Fibroblast of lung (primary cell): ENCODE measurements around the gene TMEM131. TPM values are rescaled to one million over a fixed set of nuclear protein-coding genes. Genes with fewer than 3 reads are reported as not detected.

Source experiments
- DNase-seq, 2 donors: peaks; one replicate each; pipeline versions ENCODE4 v3.0.0 to v3.0.0-alpha.2; 2010; ENCODE audit warnings: low read depth in 2 of 2
- H2AFZ ChIP-seq: 2 replicates; pipeline ENCODE4 v1.5.1; 2012; ENCODE audit warnings: low read length, control low read depth, inconsistent platforms
- H3K27ac ChIP-seq: 2 replicates; pipeline ENCODE4 v1.5.1; 2011; ENCODE audit warnings: low read length, control low read depth; ENCODE audit not compliant: insufficient read depth
- H3K27me3 ChIP-seq: 2 replicates; pipeline ENCODE4 v1.5.1; 2011; ENCODE audit warnings: mild to moderate bottlenecking, low read length; ENCODE audit not compliant: control insufficient read depth, insufficient read depth
- H3K36me3 ChIP-seq: 2 replicates; pipeline ENCODE4 v1.5.1; 2011; ENCODE audit warnings: low read length; ENCODE audit not compliant: control insufficient read depth, insufficient read depth
- H3K4me1 ChIP-seq: 2 replicates; pipeline ENCODE4 v1.5.1; 2011; ENCODE audit warnings: low read length; ENCODE audit not compliant: control insufficient read depth, insufficient read depth; ENCODE audit errors: extremely low read depth
- H3K4me2 ChIP-seq: 2 replicates; pipeline ENCODE4 v1.5.1; 2011; ENCODE audit warnings: low read length, control low read depth; ENCODE audit not compliant: insufficient read depth; ENCODE audit errors: extremely low read depth
- H3K4me3 ChIP-seq, 4 experiments: fragments of 200-600 bp in 1 of 4; sonication (generic) in 1 of 4; replicated peaks in 1 of 4; 2 replicates each; pipeline ENCODE4 v1.5.1; 2011 to 2016; ENCODE audit warnings: low read length in 4 of 4, low read depth in 3 of 4, mild to moderate bottlenecking in 3 of 4, control low read depth in 2 of 4, inconsistent platforms in 1 of 4, mixed read lengths in 1 of 4; ENCODE audit not compliant: insufficient read depth in 1 of 4; ENCODE audit errors: control extremely low read depth in 1 of 4
- H3K79me2 ChIP-seq: 2 replicates; pipeline ENCODE4 v1.5.1; 2012; ENCODE audit warnings: mild to moderate bottlenecking, low read length, inconsistent platforms; ENCODE audit not compliant: control insufficient read depth, insufficient read depth
- H3K9ac ChIP-seq: 2 replicates; pipeline ENCODE4 v1.5.1; 2011; ENCODE audit warnings: mild to moderate bottlenecking, low read length, control low read depth; ENCODE audit not compliant: insufficient read depth
- H3K9me3 ChIP-seq: 2 replicates; pipeline ENCODE4 v1.5.1; 2012; ENCODE audit warnings: low read depth, low read length; ENCODE audit not compliant: control insufficient read depth, insufficient read depth
- H4K20me1 ChIP-seq: 2 replicates; pipeline ENCODE4 v1.5.1; 2011; ENCODE audit warnings: low read length; ENCODE audit not compliant: control insufficient read depth, insufficient read depth; ENCODE audit errors: extremely low read depth
- CTCF ChIP-seq, 2 donors: IDR thresholded peaks in 1 of 2; conservative IDR thresholded peaks in 1 of 2; 1 replicate in 1 of 2; 2 replicates in 1 of 2; pipeline ENCODE4 v1.5.1; 2011 to 2012; ENCODE audit warnings: low read length in 2 of 2, control low read depth in 1 of 2, inconsistent platforms in 1 of 2, low read depth in 1 of 2, mild to moderate bottlenecking in 1 of 2
- EZH2 ChIP-seq: IDR thresholded peaks from 2 replicates; pipeline ENCODE4 v1.5.1; 2012; ENCODE audit warnings: low read length, control low read depth, mild to moderate bottlenecking; ENCODE audit errors: missing control alignments
- polyA plus RNA-seq, 2 donors: library from polyadenylated mRNA; depleted of rRNA in 1 of 2; stranded (reverse) in 1 of 2; unstranded in 1 of 2; fragments of >200 nt; gene quantifications; 2 replicates each; pipeline ENCODE4 v1.2.1, GENCODE V29; 2011 to 2012; ENCODE audit warnings: missing spikeins in 1 of 2
- total RNA-seq: library from RNA; depleted of rRNA; stranded (reverse); fragments of >200 nt; gene quantifications from 2 replicates; pipeline ENCODE4 v1.2.1, GENCODE V29; 2014

TMEM131 gene
- total and polyA plus RNA-seq, 2 donors (not counting 1 experiment from before 2014, with no cell fraction given): 18.1 to 32.4 TPM

- Histone ChIP-seq H3K4me3 (no peak overlapping the region), H3K36me3 (no peaks in the 10 kb centered on the region), H3K79me2 (no peaks in the 10 kb centered on the region), H3K9ac (no peak overlapping the region), H3K27me3 (no peaks in the 10 kb centered on the region), H4K20me1 (no peaks in the 10 kb centered on the region), H2AFZ (no peak overlapping the region), H3K9me3 (no peaks in the 10 kb centered on the region), H3K4me1 (no peaks in the 10 kb centered on the region), H3K27ac (no peak overlapping the region), H3K4me2 (no peak overlapping the region)
- no peak for DNase-seq
- TF ChIP-seq EZH2 (no peak), CTCF (conservative IDR thresholded peaks at IDR 0.05 in 1 of 2, IDR thresholded peaks at IDR 0.05 in 1 of 2; ENCODE audit: low read depth in 1 of 2, low read length in 2 of 2) (no peak)
Measured at GRCh38 chr2:97747285-97747684, 248.5 kb downstream of the TMEM131 start.

DNA sequence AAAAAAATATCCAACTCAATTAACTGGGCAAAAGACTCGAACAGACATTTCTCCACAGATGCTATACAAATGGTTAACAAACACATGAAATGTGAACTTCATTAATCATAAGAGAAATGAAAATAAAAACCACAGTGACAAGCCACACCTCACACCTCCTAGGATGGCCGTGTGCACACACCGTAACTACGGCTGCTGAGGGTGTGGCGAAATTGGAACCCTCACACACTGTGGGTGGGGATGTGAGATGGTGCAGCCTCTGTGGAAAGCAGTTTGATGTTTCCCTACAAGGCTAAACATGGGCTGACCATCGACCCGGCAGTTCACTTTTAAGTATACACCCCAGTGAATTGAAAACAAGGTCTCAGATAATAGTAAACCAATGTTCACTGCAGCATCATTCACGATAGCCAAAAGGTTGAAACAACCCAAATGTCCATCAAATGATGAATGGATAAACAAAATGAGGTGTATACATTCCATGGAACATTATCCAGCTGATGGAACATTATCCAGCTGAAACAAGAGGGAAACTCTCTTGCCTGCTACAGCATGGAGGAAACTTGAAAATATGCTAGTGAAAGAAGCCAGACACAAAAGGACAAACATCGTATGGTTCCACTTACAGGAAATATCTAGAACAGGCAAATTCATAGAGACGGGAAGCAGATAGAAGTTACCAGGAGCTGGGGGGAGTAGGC is 250.1 kb downstream of the TMEM131 start:
- H3K27me3 ChIP-seq: no peaks in the 10 kb centered on the region
- no peak overlapping the region for H3K9ac ChIP-seq
- no peaks in the 10 kb centered on the region for H3K36me3 ChIP-seq
- no peak overlapping the region for H3K4me3 ChIP-seq
- H2AFZ ChIP-seq: no peak overlapping the region
- H3K9me3 ChIP-seq: no peaks in the 10 kb centered on the region
- no peak for DNase-seq
- TF ChIP-seq EZH2: no peak
- no peak for TF ChIP-seq CTCF (conservative IDR thresholded peaks at IDR 0.05 in 1 of 2, IDR thresholded peaks at IDR 0.05 in 1 of 2; ENCODE audit: low read depth in 1 of 2, low read length in 2 of 2)
- H3K4me1 ChIP-seq: no peaks in the 10 kb centered on the region
- no peaks in the 10 kb centered on the region for H4K20me1 ChIP-seq
- H3K27ac ChIP-seq: no peak overlapping the region
- no peak overlapping the region for H3K4me2 ChIP-seq
- no peaks in the 10 kb centered on the region for H3K79me2 ChIP-seq

- Histone ChIP-seq H3K4me3 (no peak overlapping the region), H3K36me3 (no peaks in the 10 kb centered on the region), H3K9me3 (no peaks in the 10 kb centered on the region), H3K4me2 (no peak overlapping the region), H3K27me3 (no peaks in the 10 kb centered on the region), H4K20me1 (no peaks in the 10 kb centered on the region), H3K4me1 (no peaks in the 10 kb centered on the region), H3K9ac (no peak overlapping the region), H3K79me2 (no peaks in the 10 kb centered on the region), H2AFZ (no peak overlapping the region), H3K27ac (no peak overlapping the region)
- TF ChIP-seq EZH2: no peak
- no peak for TF ChIP-seq CTCF (conservative IDR thresholded peaks at IDR 0.05 in 1 of 2, IDR thresholded peaks at IDR 0.05 in 1 of 2; ENCODE audit: low read depth in 1 of 2, low read length in 2 of 2)
- no peak for DNase-seq
Measured at GRCh38 chr2:97743913-97744312, 251.8 kb downstream of the TMEM131 start.
